A549 (cell line): ENCODE measurements around the gene WNT1.

Source experiments
- BHLHE40 ChIP-seq: IDR thresholded peaks from 2 replicates; pipeline ENCODE4 v1.6.1; 2012; ENCODE audit warnings: low read depth, low read length, inconsistent platforms
- CTCF ChIP-seq: fragments of >200 bp; sonication (Bioruptor Twin); formaldehyde crosslinking; IDR thresholded peaks from 3 replicates; pipeline ENCODE4 v1.5.1; 2016
- ESRRA ChIP-seq: fragments of 150-350 bp; IDR thresholded peaks from 2 replicates; pipeline ENCODE4 v1.6.1; 2014; ENCODE audit warnings: mild to moderate bottlenecking, low read length, borderline replicate concordance
- FOSL2 ChIP-seq, 2 experiments: fragments of 450-650 bp in 1 of 2; fragments of >200 bp in 1 of 2; sonication (Bioruptor Twin) in 1 of 2; formaldehyde crosslinking; IDR thresholded peaks; 2 replicates each; pipeline versions ENCODE4 v1.5.0 to v1.6.1; 2016 to 2020; ENCODE audit warnings: mild to moderate bottlenecking in 1 of 2, moderate library complexity in 1 of 2
- MAZ ChIP-seq: fragments of 150-350 bp; IDR thresholded peaks from 2 replicates; pipeline ENCODE4 v1.6.1; 2014; ENCODE audit warnings: antibody characterized with exemption, low read depth, low read length, borderline replicate concordance
- PHF8 ChIP-seq: fragments of 200-600 bp; sonication (generic); IDR thresholded peaks from 2 replicates; pipeline ENCODE4 v1.6.1; 2016; ENCODE audit warnings: low read depth, mild to moderate bottlenecking, antibody characterized with exemption, moderate library complexity, borderline replicate concordance
- POLR2A ChIP-seq: IDR thresholded peaks from 2 replicates; pipeline ENCODE4 v1.6.1; 2012; ENCODE audit warnings: mild to moderate bottlenecking, low read length
- SMC3 ChIP-seq: fragments of >200 bp; sonication (Bioruptor Twin); formaldehyde crosslinking; IDR thresholded peaks from 3 replicates; pipeline ENCODE4 v1.6.1; 2018; ENCODE audit warnings: inconsistent platforms
- USF2 ChIP-seq: fragments of 450-650 bp; IDR thresholded peaks from 2 replicates; pipeline ENCODE4 v1.6.1; 2014; ENCODE audit warnings: antibody characterized with exemption
- TF ChIP-seq, protein P1 (sequence below): fragments of >200 bp; sonication (Bioruptor Twin); formaldehyde crosslinking; IDR thresholded peaks from 3 replicates; pipeline ENCODE4 v1.6.1; 2016

- TF ChIP-seq USF2 (no peak), MAZ (no peak), BHLHE40 (no peak), CTCF (no peak), PHF8 (no peak), POLR2A (no peak), ESRRA (no peak), FOSL2 (IDR thresholded peaks at IDR 0.05) (no peak), FOSL2 (CRISPR knock-in tag; IDR thresholded peaks at IDR 0.05) (no peak), SMC3 (no peak)
- TF ChIP-seq, protein P1, sequence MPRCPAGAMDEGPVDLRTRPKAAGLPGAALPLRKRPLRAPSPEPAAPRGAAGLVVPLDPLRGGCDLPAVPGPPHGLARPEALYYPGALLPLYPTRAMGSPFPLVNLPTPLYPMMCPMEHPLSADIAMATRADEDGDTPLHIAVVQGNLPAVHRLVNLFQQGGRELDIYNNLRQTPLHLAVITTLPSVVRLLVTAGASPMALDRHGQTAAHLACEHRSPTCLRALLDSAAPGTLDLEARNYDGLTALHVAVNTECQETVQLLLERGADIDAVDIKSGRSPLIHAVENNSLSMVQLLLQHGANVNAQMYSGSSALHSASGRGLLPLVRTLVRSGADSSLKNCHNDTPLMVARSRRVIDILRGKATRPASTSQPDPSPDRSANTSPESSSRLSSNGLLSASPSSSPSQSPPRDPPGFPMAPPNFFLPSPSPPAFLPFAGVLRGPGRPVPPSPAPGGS, result no peak
These were observed 20.1 kb upstream of the WNT1 start for GRCh38 chr12:48958049-48958388.
